OCI-LY7 (cell line): Measurements from ENCODE around the gene CEP95. TPM values are rescaled to one million over a fixed set of nuclear protein-coding genes. Genes with fewer than 3 reads are reported as not detected.
A peak's percentile ranks its signal among the peaks of the same experiment; 100 is the strongest.

Experiments used
- BruUV-seq: library from RNA; stranded (reverse); fragments of 400-500 nt; replicated peaks from 2 replicates; lab custom pipeline; 2021; lab: Mats Ljungman, UMichigan
- CTCF ChIA-PET: fragments of 300-600 bp; sonication (Branson Sonifier 250); formaldehyde crosslinking; loops from one replicate; lab custom pipeline; 2022; ENCODE audit warnings: antibody characterized with exemption; ENCODE audit not compliant: unreplicated experiment; lab: Charles Lee
- POLR2A ChIA-PET: fragments of 300-600 bp; sonication (Branson Sonifier 250); formaldehyde crosslinking; loops from one replicate; lab custom pipeline; 2022; ENCODE audit warnings: antibody characterized with exemption; lab: Charles Lee
- DNase-seq: peaks from one replicate; pipeline ENCODE4 v3.0.0-alpha.2; 2015; ENCODE audit warnings: low spot score
- H2AFZ ChIP-seq: fragments of 200-600 bp; sonication (generic), shearing (Covaris generic); 2 replicates; pipeline ENCODE4 v1.6.1; 2014; ENCODE audit warnings: mild to moderate bottlenecking, antibody characterized with exemption, low read length, moderate library complexity
- H3K27ac ChIP-seq: fragments of 200-600 bp; sonication (generic); 2 replicates; pipeline ENCODE4 v1.5.1; 2014; ENCODE audit warnings: mixed run types, low read depth, mild to moderate bottlenecking, moderate library complexity, low read length, inconsistent platforms; ENCODE audit not compliant: poor library complexity, severe bottlenecking
- H3K36me3 ChIP-seq: fragments of 200-600 bp; sonication (generic); 2 replicates; pipeline ENCODE4 v1.6.1; 2014; ENCODE audit warnings: mild to moderate bottlenecking, antibody characterized with exemption, low read length, moderate library complexity, mixed read lengths; ENCODE audit not compliant: insufficient read depth
- H3K4me1 ChIP-seq: fragments of 200-600 bp; sonication (generic); 2 replicates; pipeline ENCODE4 v1.5.1; 2014; ENCODE audit warnings: mild to moderate bottlenecking, low read length; ENCODE audit not compliant: insufficient read depth, poor library complexity, severe bottlenecking
- H3K4me2 ChIP-seq: fragments of 200-600 bp; sonication (generic); 2 replicates; pipeline ENCODE4 v1.6.1; 2014; ENCODE audit warnings: mild to moderate bottlenecking, low read length
- H3K4me3 ChIP-seq: fragments of 200-600 bp; sonication (generic); 2 replicates; pipeline ENCODE4 v1.5.1; 2014; ENCODE audit warnings: mild to moderate bottlenecking, low read depth, low read length; ENCODE audit not compliant: poor library complexity, severe bottlenecking
- H3K79me2 ChIP-seq: fragments of 200-600 bp; sonication (generic); 2 replicates; pipeline ENCODE4 v1.6.1; 2016; ENCODE audit warnings: low read depth, mild to moderate bottlenecking, low read length, moderate library complexity, mixed read lengths; ENCODE audit not compliant: insufficient read depth
- H3K9me2 ChIP-seq: fragments of 200-600 bp; sonication (generic); 2 replicates; pipeline ENCODE4 v1.6.1; 2016; ENCODE audit warnings: mild to moderate bottlenecking, low read length, mixed read lengths; ENCODE audit not compliant: insufficient read depth
- H3K9me3 ChIP-seq: fragments of 200-600 bp; sonication (generic); 2 replicates; pipeline ENCODE4 v1.6.1; 2014; ENCODE audit warnings: mild to moderate bottlenecking, mixed run types, low read length, mixed read lengths
- H4K20me1 ChIP-seq: fragments of 200-600 bp; sonication (generic); 2 replicates; pipeline ENCODE4 v1.6.1; 2014; ENCODE audit warnings: mild to moderate bottlenecking, antibody characterized with exemption, low read length, moderate library complexity, mixed read lengths; ENCODE audit not compliant: insufficient read depth
- CTCF ChIP-seq: fragments of 200-600 bp; sonication (generic); conservative IDR thresholded peaks from 2 replicates; pipeline ENCODE4 v1.5.1; 2014; ENCODE audit warnings: mild to moderate bottlenecking, antibody characterized with exemption, low read length, moderate library complexity, mixed read lengths
- EZH2phosphoT487 ChIP-seq: fragments of 200-600 bp; sonication (generic); IDR thresholded peaks from 2 replicates; pipeline ENCODE4 v1.6.1; 2018; ENCODE audit warnings: low read depth, borderline replicate concordance, mild to moderate bottlenecking, mixed run types, antibody characterized with exemption, low read length, moderate library complexity, mixed read lengths
- intact Hi-C: fragments of 100-400 bp; cut with micrococcal nuclease; formaldehyde crosslinking; loops from one replicate; pipeline ENCODE4 v1.10.0; 2022; ENCODE audit not compliant: unreplicated experiment
- total RNA-seq, 2 experiments: library from RNA; depleted of rRNA in 1 of 2; stranded (reverse); fragments of >200 nt in 1 of 2; shearing (Covaris generic) in 1 of 2; gene quantifications; 2 replicates each; pipeline ENCODE4 v1.2.3, GENCODE V29; 2014 to 2022

The CEP95 gene
- total RNA-seq, 2 experiments from 2014 or later = 62.7 to 89.6 TPM

GRCh38 chr17:64500862-64501765, 5.7 kb upstream of the CEP95 start:
- no peak overlapping the region for H3K4me3 ChIP-seq
- H3K79me2 ChIP-seq = peaks cover 80% of the 10 kb centered on the region
- ChIA-PET POLR2A (no interaction called here), CTCF (no interaction called here)
- no peaks in the 10 kb centered on the region for H3K9me2 ChIP-seq
- H3K4me1 ChIP-seq = peaks cover 72% of the 10 kb centered on the region
- TF ChIP-seq EZH2phosphoT487 (no peak), CTCF (no peak)
- no peaks in the 10 kb centered on the region for H3K9me3 ChIP-seq
- H3K27ac ChIP-seq = peak overlapping the region; percentile 26
- no TSS peak for BruUV-seq
- H3K36me3 ChIP-seq = peaks cover 84% of the 10 kb centered on the region
- H4K20me1 ChIP-seq = peaks cover 55% of the 10 kb centered on the region
- H3K4me2 ChIP-seq = no peak overlapping the region
- intact Hi-C loops = no loop called here
- H2AFZ ChIP-seq = no peak overlapping the region
- no peak for DNase-seq

GRCh38 chr17:64502021-64502420, 4.8 kb upstream of the CEP95 start:
- no peak overlapping the region for H3K27ac ChIP-seq
- H4K20me1 ChIP-seq = peaks cover 55% of the 10 kb centered on the region
- ChIA-PET CTCF (no interaction called here), POLR2A (interaction anchor here (0.7 kb wide), 1 partner anchor 20 kb away, joined by 3 read pairs; no protein-coding TSS in a partner anchor)
- no peak for DNase-seq
- H3K9me3 ChIP-seq = no peaks in the 10 kb centered on the region
- H3K4me1 ChIP-seq = peaks cover 71% of the 10 kb centered on the region
- TF ChIP-seq CTCF = no peak
- TF ChIP-seq EZH2phosphoT487 = no peak
- peaks cover 84% of the 10 kb centered on the region for H3K36me3 ChIP-seq
- no TSS peak for BruUV-seq
- no peak overlapping the region for H2AFZ ChIP-seq
- H3K4me3 ChIP-seq = no peak overlapping the region
- intact Hi-C loops = no loop called here
- no peaks in the 10 kb centered on the region for H3K9me2 ChIP-seq
- peaks cover 79% of the 10 kb centered on the region for H3K79me2 ChIP-seq
- H3K4me2 ChIP-seq = no peak overlapping the region

GRCh38 chr17:64502809-64503208, 4.0 kb upstream of the CEP95 start:
- CTCF ChIA-PET = interaction anchor here (0.6 kb wide), 1 partner anchor 421 kb away, joined by 3 read pairs; no protein-coding TSS in a partner anchor
- DNase-seq = no peak
- H2AFZ ChIP-seq = no peak overlapping the region
- H3K27ac ChIP-seq = no peak overlapping the region
- intact Hi-C loops = no loop called here
- peaks cover 66% of the 10 kb centered on the region for H3K4me1 ChIP-seq
- no peak for TF ChIP-seq EZH2phosphoT487
- TF ChIP-seq CTCF = no peak
- POLR2A ChIA-PET = interaction anchor here (0.6 kb wide), 1 partner anchor 30 kb away, joined by 4 read pairs; no protein-coding TSS in a partner anchor
- no peaks in the 10 kb centered on the region for H3K9me3 ChIP-seq
- H3K4me3 ChIP-seq = no peak overlapping the region
- H4K20me1 ChIP-seq = peaks cover 58% of the 10 kb centered on the region
- no peak overlapping the region for H3K4me2 ChIP-seq
- BruUV-seq = no TSS peak
- H3K9me2 ChIP-seq = no peaks in the 10 kb centered on the region
- H3K36me3 ChIP-seq = peaks cover 83% of the 10 kb centered on the region
- H3K79me2 ChIP-seq = peaks cover 87% of the 10 kb centered on the region
